GM18868 (cell line): ENCODE results near the gene ACSL1.
"Not testable (repeated sequence)": the region's sequence is repeated elsewhere in the genome, so short reads cannot be mapped to it uniquely, and the experiment has no call there.

Experiments used
- ATAC-seq: cut with Tn5 transposase; IDR thresholded peaks from one replicate; pipeline ENCODE4 v1.9.1; 2021; ENCODE audit warnings: mild to moderate bottlenecking, moderate library complexity; ENCODE audit not compliant: unreplicated experiment

Gene ACSL1

GRCh38 chr4:184792950-184793555 is 32.7 kb downstream of the ACSL1 start:
- peak; percentile 47 for ATAC-seq

GRCh38 chr4:184792334-184792733 is 33.4 kb downstream of the ACSL1 start:
- no peak for ATAC-seq

DNA sequence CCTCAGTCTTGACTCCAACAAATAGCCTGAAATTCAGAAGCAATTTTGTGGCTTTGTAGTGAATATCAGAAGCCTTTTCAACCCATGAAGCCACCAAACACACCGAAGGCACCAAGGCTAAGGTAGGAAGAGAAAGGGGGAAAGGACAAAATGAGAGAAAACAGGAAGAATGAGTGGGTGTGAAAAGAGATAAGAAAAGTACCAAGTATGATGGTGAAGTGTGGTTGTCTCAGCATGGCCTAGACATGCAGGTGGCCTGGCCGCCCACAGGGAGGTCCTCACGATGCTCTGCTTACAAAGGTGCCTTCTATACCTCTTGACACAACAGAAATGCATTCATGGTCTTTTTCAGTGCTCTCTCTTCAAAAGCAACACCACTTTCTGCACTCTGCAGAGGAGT is 34.9 kb downstream of the ACSL1 start:
- ATAC-seq: no peak

DNA sequence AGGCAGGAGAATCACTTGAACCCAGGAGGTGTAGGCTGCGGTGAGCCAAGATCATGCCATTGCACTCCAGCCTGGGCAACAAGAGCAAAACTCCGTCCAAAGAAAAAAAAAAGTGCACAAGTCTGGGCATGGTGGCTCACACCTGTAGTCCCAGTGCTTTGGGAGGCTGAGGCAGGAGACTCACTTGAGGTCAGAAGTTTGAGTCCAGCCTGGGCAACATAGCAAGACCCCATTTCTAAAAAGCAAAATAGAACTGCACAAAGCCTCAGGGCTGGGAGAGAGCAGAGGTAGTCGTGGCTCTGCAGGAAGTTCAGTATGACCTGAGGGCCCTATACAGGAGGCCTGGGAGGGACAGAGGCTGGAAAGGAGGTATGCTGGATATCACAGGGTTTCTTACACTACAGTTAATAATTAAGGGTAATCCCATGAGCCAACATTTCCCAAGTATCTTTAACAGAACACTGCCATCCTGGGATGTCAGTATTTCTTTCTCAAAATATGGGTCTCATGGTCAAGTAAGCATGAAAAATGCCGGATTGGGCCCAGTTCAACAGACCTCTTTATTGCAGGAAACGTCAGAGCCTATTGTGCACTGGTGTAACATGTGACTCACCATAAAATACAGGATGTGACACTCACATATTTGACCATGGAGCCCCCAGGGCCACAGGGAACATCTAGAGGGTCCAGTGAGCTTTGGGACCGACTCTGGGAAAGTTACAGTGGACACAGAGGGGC is 37.8 kb downstream of the ACSL1 start:
- no peak for ATAC-seq

GRCh38 chr4:184785813-184786212 is 40.0 kb downstream of the ACSL1 start:
- ATAC-seq: no peak

DNA sequence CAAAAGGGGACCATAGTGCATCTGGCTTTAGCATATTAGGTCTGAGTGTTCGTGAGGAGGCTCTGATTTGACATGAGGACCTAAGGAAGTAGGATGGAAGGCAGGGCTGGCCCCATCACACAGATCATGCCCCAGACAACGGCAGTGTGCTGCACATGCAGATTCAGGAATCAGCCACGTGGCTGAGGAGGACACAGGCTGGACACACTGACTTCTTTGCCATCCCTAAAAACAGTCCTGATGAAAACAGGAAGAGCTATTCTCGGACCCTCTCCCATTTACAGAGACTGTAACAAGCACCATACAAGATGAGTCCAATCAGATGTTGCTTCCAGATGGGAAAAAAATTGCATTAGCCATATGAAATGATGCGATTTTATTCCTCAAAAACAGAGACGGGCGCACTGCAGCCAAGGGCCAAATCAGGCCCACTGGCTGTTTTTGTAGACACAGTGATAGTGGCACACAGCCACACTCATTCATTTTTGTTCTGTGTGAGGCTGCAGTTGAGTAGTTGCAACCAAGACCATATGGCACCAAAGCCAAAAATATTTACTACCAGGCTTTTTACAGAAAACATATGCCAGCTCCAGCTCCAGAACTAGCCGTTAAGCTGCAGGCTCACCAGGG is 41.0 kb downstream of the ACSL1 start:
- no peak for ATAC-seq

- ATAC-seq: peak; percentile 61
These were observed 42.9 kb downstream of the ACSL1 start for GRCh38 chr4:184782731-184783373.

GRCh38 chr4:184779160-184779559 is 46.6 kb downstream of the ACSL1 start:
- not testable (repeated sequence) for ATAC-seq

GRCh38 chr4:184778325-184778724 is 47.4 kb downstream of the ACSL1 start:
- ATAC-seq: no peak

- no peak for ATAC-seq
These were observed 48.9 kb downstream of the ACSL1 start for GRCh38 chr4:184776821-184777220.

DNA sequence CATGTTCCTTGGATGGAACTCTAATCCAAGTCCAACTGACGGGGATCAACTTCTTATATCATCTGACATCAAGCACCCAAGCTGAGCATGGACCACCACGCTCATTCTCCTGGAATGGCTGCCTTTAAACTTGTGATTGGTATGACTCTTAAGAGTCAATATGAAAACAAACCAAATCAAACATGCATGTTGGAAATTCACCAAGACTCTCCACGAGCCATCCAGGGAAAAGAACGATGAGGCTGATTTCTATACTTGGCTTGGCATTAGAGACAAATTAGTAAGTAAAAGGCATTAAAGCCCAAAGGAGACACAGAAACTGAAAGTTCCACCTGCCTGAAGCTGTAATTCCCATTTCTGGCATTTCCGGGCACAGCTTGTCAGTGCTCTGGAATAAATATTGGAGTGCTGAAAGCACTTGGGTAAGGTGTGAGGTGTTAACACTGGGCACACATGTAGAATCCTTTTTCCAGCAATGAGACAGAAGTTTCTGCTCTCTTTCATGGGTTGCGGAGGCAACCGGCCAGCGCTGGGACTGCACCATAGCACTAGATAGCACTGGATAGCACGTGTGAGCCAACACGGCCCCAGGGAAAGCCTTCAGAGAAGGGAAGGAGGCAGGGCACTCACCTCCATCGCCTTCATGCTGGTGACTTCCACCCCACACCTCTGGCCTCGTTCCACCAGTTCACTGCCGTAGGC is 49.8 kb downstream of the ACSL1 start:
- no peak for ATAC-seq

DNA sequence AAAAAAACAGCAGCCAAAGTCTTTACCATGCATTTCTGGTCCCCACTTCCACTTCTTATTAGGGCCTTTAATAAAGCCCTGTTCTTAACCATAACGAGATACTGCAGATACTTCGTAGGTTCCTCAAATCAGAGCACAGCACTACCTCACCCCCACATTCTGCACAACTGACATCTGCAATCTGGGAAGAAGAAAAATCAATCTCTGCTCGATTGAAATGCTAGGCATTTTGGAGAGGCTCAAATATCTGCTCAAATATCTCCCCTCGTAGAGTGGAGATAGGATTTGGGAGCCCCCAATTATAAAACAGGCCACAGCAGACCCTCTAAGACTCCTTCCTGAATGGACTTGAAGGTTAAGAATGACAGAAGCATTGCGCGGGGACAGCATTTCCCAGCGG is 51.6 kb downstream of the ACSL1 start:
- no peak for ATAC-seq

DNA sequence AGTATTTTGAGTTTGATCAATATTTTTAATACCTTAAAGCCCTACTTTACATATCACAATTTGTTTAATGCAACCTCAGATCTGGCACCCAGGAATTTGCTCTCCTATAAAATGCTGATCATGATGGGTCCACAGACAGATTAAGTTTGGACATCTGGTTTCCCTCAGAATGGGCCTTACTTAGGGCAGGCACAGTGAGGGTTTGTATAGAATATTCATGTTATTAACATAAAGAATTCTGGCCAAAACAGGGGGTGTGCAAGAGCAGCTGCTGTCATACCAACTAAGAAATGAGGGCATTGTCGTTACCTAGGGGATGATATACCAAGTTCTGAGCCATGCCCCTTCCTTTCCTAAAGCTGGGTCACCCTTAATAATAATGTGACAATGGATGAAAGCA is 54.4 kb downstream of the ACSL1 start:
- ATAC-seq: no peak

DNA sequence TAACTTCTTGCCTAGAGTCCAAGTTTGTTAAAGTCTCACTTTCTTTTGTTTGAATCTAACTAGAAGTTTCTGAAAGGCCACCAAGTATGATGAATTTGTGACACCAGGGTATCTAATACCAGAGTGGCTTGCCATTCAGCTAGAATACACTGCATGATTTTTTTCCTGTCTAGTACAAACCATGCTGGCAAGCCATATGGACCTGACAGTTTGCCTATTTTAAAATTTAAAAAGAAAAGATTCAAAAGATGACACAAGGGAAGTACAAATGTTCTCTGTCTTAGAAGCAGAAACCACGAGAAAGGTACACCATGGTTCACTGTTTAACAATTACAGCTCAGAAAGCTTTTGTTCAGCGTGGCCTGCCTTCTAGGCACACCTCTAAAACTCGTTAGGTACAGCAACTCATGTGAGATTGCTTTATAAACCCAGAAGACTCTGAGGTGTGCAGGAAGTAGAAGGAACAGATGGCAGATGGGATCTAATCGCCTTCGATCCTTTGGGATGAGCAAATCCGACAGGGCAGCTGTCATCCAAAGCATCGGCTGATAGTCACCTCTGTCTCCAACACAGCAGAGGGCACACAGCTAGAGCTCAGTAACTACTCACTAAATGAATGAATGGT is 56.5 kb downstream of the ACSL1 start:
- ATAC-seq: no peak

- ATAC-seq: no peak
These were observed 57.5 kb downstream of the ACSL1 start for GRCh38 chr4:184768296-184768695.

DNA sequence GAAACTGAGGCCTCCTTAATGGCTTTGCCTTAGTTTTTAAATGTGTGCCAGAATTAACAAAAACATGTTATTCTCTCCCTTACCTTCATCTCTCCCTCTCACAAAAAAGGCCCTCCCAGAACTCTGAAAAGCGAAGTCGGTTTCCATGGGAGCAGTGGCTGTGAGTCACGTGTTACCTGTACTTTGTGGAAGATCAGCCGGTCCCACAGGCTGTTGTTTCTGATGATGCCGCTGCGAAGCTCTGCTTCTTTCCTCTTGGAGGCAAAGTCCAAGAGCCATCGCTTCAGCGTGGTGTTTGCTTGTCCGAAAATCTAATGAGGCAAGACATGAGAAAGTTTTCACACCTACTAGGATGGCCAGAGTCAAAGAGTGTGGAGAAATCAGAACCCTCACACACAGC is 59.3 kb downstream of the ACSL1 start:
- no peak for ATAC-seq

DNA sequence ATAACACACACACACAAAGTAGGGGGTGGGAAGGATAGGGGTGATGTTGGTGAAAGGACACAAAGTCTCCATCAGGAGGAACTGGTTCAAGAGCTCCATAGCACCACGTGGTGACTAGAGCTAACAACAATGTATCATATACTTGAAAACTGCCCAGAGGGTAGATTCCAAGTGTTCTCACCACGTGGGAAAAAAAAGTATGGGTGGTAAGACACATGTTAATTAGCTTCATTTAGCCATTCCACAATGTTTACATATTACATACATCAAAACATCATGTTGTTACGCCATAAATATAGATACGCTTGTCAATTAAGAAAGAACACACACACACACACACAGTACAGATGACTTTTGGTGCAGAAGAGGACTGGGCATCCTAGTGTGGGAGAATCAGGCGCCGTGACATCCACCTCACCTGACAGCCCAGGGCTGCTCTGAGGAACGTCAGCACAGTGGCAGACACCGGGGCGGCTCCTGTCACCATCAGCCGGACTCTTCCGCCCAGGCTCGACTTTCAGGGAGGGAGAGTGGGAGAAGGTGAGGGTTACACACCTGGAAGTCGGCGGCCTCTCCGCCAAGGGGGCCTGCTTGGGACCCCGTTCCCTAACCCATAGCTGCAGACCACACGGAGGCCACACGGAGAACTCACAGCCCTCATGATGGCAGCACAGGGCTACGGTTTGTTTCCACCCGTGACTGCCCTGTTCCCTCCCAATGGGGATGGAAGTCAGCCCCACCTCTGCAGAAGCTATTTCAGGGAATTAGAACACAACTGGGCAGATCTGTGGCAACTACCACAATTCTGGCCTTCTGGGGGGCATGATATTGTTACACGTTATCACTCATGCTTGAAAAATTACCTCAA is 60.1 kb downstream of the ACSL1 start:
- ATAC-seq: no peak

DNA sequence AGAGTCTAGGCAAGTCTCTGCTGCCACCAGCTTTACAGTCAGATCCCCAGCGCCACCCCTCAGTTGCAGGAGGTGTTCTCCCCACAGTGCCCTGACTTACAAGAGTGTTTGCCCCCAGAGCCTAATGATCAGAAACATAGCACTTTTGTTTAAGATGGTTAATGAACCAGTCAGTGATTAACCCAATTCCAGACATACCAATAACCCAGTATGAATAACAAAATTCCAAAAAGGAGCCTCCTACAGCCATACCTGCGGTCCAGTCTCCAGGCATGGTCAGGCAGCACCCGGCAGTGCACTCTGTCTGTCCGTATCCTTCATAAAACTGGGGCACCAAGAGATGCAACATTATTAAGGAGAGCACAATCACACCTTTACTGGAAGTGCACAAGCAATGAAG is 61.2 kb downstream of the ACSL1 start:
- ATAC-seq: no peak

GRCh38 chr4:184763150-184763780 is 62.5 kb downstream of the ACSL1 start:
- ATAC-seq: no peak
